Trophoblast cell (in vitro differentiated cells and primary cell): Measurements from ENCODE around the gene MAZ.

ENCODE experiments used
- DNase-seq, 2 donors: peaks; one replicate each; pipeline ENCODE4 v3.0.0-alpha.2; 2016
- H2AFZ ChIP-seq: 2 replicates; pipeline ENCODE4 v1.6.1; 2013; ENCODE audit warnings: low read length, moderate library complexity, mild to moderate bottlenecking; ENCODE audit not compliant: insufficient read depth, poor library complexity
- H2AK5ac ChIP-seq: 2 replicates; pipeline ENCODE4 v1.6.1; 2013; ENCODE audit warnings: mild to moderate bottlenecking, low read length
- H2BK120ac ChIP-seq: 2 replicates; pipeline ENCODE4 v1.6.1; 2013; ENCODE audit warnings: low read length, mild to moderate bottlenecking, moderate library complexity; ENCODE audit not compliant: insufficient read depth, poor library complexity
- H2BK12ac ChIP-seq: 2 replicates; pipeline ENCODE4 v1.6.1; 2013; ENCODE audit warnings: mild to moderate bottlenecking, low read length, moderate library complexity
- H2BK5ac ChIP-seq: 2 replicates; pipeline ENCODE4 v1.6.1; 2013; ENCODE audit warnings: low read length, low read depth, moderate library complexity, mild to moderate bottlenecking; ENCODE audit not compliant: poor library complexity
- H3K14ac ChIP-seq: 2 replicates; pipeline ENCODE4 v1.6.1; 2013; ENCODE audit warnings: mild to moderate bottlenecking, low read length
- H3K18ac ChIP-seq: 2 replicates; pipeline ENCODE4 v1.6.1; 2013; ENCODE audit warnings: mild to moderate bottlenecking, low read length
- H3K23ac ChIP-seq: 2 replicates; pipeline ENCODE4 v1.6.1; 2013; ENCODE audit warnings: low read length
- H3K27ac ChIP-seq: 2 replicates; pipeline ENCODE4 v1.5.1; 2013; ENCODE audit warnings: low read depth, mild to moderate bottlenecking, inconsistent platforms, low read length, moderate library complexity
- H3K27me3 ChIP-seq: 2 replicates; pipeline ENCODE4 v1.6.1; 2013; ENCODE audit warnings: inconsistent platforms, mild to moderate bottlenecking, low read length, moderate library complexity; ENCODE audit not compliant: insufficient read depth
- H3K36me3 ChIP-seq, 2 experiments: 1 replicate in 1 of 2; 2 replicates in 1 of 2; pipeline ENCODE4 v1.6.1; 2013; ENCODE audit warnings: low read length in 2 of 2, mild to moderate bottlenecking in 2 of 2, moderate library complexity in 1 of 2; ENCODE audit not compliant: insufficient read depth in 2 of 2, control insufficient read depth in 1 of 2
- H3K4ac ChIP-seq: 2 replicates; pipeline ENCODE4 v1.6.1; 2013; ENCODE audit warnings: low read depth, mild to moderate bottlenecking, low read length, moderate library complexity
- H3K4me1 ChIP-seq, 2 experiments: 1 replicate in 1 of 2; 2 replicates in 1 of 2; pipeline ENCODE4 v1.6.1; 2013; ENCODE audit warnings: low read length in 2 of 2, mild to moderate bottlenecking in 2 of 2, moderate library complexity in 1 of 2; ENCODE audit not compliant: insufficient read depth in 2 of 2, control insufficient read depth in 1 of 2
- H3K4me2 ChIP-seq: 2 replicates; pipeline ENCODE4 v1.6.1; 2013; ENCODE audit warnings: inconsistent platforms, mild to moderate bottlenecking, low read length, moderate library complexity
- H3K4me3 ChIP-seq: 2 replicates; pipeline ENCODE4 v1.5.1; 2013; ENCODE audit warnings: mild to moderate bottlenecking, low read depth, low read length, inconsistent platforms
- H3K79me1 ChIP-seq: one replicate; pipeline ENCODE4 v1.6.1; 2013; ENCODE audit warnings: low read length
- H3K79me2 ChIP-seq: 2 replicates; pipeline ENCODE4 v1.6.1; 2013; ENCODE audit warnings: low read length, mild to moderate bottlenecking; ENCODE audit not compliant: control insufficient read depth, insufficient read depth, poor library complexity
- H3K9ac ChIP-seq: 2 replicates; pipeline ENCODE4 v1.6.1; 2013; ENCODE audit warnings: mild to moderate bottlenecking, low read length
- H3K9me3 ChIP-seq: 2 replicates; pipeline ENCODE4 v1.6.1; 2013; ENCODE audit warnings: low read depth, mild to moderate bottlenecking, control low read depth, inconsistent platforms, low read length; ENCODE audit not compliant: insufficient read depth
- H4K12ac ChIP-seq: 2 replicates; pipeline ENCODE4 v1.6.1; 2013; ENCODE audit warnings: low read depth, mild to moderate bottlenecking, low read length, moderate library complexity
- H4K8ac ChIP-seq: 2 replicates; pipeline ENCODE4 v1.6.1; 2013; ENCODE audit warnings: low read depth, mild to moderate bottlenecking, low read length, moderate library complexity
- H4K91ac ChIP-seq: one replicate; pipeline ENCODE4 v1.6.1; 2013; ENCODE audit warnings: low read depth, mild to moderate bottlenecking, low read length, moderate library complexity
- WGBS: extraction: QIAGEN DNeasy Blood & Tissue Kit; methylation state at CpG from one replicate; pipeline ENCODE4 v1.1.7; 2013; ENCODE audit warnings: missing lambda C conversion rate; ENCODE audit not compliant: insufficient read length, insufficient coverage; ENCODE audit errors: extremely low coverage; 5-methylcytosine and 5-hydroxymethylcytosine counted together

MAZ gene

GRCh38 chr16:29852654-29853053 is 46.3 kb downstream of the MAZ start:
- H3K9me3 ChIP-seq = no peaks in the 10 kb centered on the region
- H4K12ac ChIP-seq = no peak overlapping the region
- H3K4me2 ChIP-seq = no peak overlapping the region
- no CpG with 5 or more reads among the region's 7 CpGs for WGBS
- H2BK5ac ChIP-seq = no peak overlapping the region
- no peak overlapping the region for H2BK12ac ChIP-seq
- H3K4me1 ChIP-seq = peaks cover 4% of the 10 kb centered on the region in 2 experiments
- H3K27ac ChIP-seq = no peak overlapping the region
- H3K4me3 ChIP-seq = no peak overlapping the region
- DNase-seq = no peak
- no peak overlapping the region for H3K9ac ChIP-seq
- no peak overlapping the region for H3K18ac ChIP-seq
- no peaks in the 10 kb centered on the region for H3K27me3 ChIP-seq
- H2BK120ac ChIP-seq = no peak overlapping the region
- H3K79me2 ChIP-seq = no peaks in the 10 kb centered on the region
- H3K14ac ChIP-seq = no peak overlapping the region
- H4K91ac ChIP-seq = no peak overlapping the region
- no peaks in the 10 kb centered on the region for H3K36me3 ChIP-seq
- no peaks in the 10 kb centered on the region for H3K79me1 ChIP-seq
- H2AFZ ChIP-seq = no peak overlapping the region
- H3K23ac ChIP-seq = no peak overlapping the region
- no peak overlapping the region for H4K8ac ChIP-seq
- H2AK5ac ChIP-seq = no peak overlapping the region
- no peak overlapping the region for H3K4ac ChIP-seq

GRCh38 chr16:29854520-29855100 is 48.3 kb downstream of the MAZ start:
- Histone ChIP-seq H3K4me3 (no peak overlapping the region), H3K79me1 (no peaks in the 10 kb centered on the region), H2BK5ac (no peak overlapping the region), H3K36me3 (peaks cover 11% of the 10 kb centered on the region in 2 experiments), H3K27me3 (no peaks in the 10 kb centered on the region), H2BK12ac (no peak overlapping the region), H3K18ac (no peak overlapping the region), H3K9ac (no peak overlapping the region), H3K27ac (no peak overlapping the region), H2AK5ac (no peak overlapping the region), H2AFZ (no peak overlapping the region), H3K79me2 (no peaks in the 10 kb centered on the region), H3K4ac (no peak overlapping the region), H3K4me1 (no peaks in the 10 kb centered on the region), H3K23ac (no peak overlapping the region), H3K9me3 (no peaks in the 10 kb centered on the region), H4K12ac (no peak overlapping the region), H3K14ac (no peak overlapping the region), H4K8ac (no peak overlapping the region), H3K4me2 (no peak overlapping the region), H2BK120ac (no peak overlapping the region), H4K91ac (no peak overlapping the region)
- DNase-seq = no peak
- no CpG with 5 or more reads among the region's 5 CpGs for WGBS

- Histone ChIP-seq H2AK5ac (no peak overlapping the region), H3K9me3 (no peaks in the 10 kb centered on the region), H2BK120ac (no peak overlapping the region), H3K36me3 (peaks cover 21 to 25% of the 10 kb centered on the region in 2 experiments), H2BK12ac (no peak overlapping the region), H3K27me3 (no peaks in the 10 kb centered on the region), H3K4me2 (no peak overlapping the region), H3K23ac (no peak overlapping the region), H3K4ac (no peak overlapping the region), H3K9ac (no peak overlapping the region), H3K79me2 (no peaks in the 10 kb centered on the region), H4K12ac (no peak overlapping the region), H2AFZ (no peak overlapping the region), H3K79me1 (no peaks in the 10 kb centered on the region), H2BK5ac (no peak overlapping the region), H3K27ac (no peak overlapping the region), H3K14ac (no peak overlapping the region), H3K4me1 (peaks cover 0 to 7% of the 10 kb centered on the region in 2 experiments), H4K8ac (no peak overlapping the region), H4K91ac (no peak overlapping the region), H3K18ac (no peak overlapping the region), H3K4me3 (no peak overlapping the region)
- WGBS = no CpG with 5 or more reads among the region's 7 CpGs
- DNase-seq = no peak
Measured at GRCh38 chr16:29857133-29857760, 50.9 kb downstream of the MAZ start.

- Histone ChIP-seq H2AK5ac (no peak overlapping the region), H3K4me3 (no peak overlapping the region), H3K79me1 (peaks cover 5% of the 10 kb centered on the region), H3K27ac (no peak overlapping the region), H3K27me3 (no peaks in the 10 kb centered on the region), H3K4ac (no peak overlapping the region), H3K14ac (no peak overlapping the region), H3K23ac (no peak overlapping the region), H3K79me2 (peaks cover 4% of the 10 kb centered on the region), H3K4me1 (peaks cover 0 to 7% of the 10 kb centered on the region in 2 experiments), H3K36me3 (peaks cover 21 to 25% of the 10 kb centered on the region in 2 experiments), H4K91ac (no peak overlapping the region), H3K9me3 (no peaks in the 10 kb centered on the region), H2BK120ac (no peak overlapping the region), H4K12ac (no peak overlapping the region), H3K18ac (no peak overlapping the region), H2AFZ (no peak overlapping the region), H3K9ac (no peak overlapping the region), H4K8ac (no peak overlapping the region), H2BK5ac (no peak overlapping the region), H2BK12ac (no peak overlapping the region), H3K4me2 (no peak overlapping the region)
- DNase-seq = no peak
- no CpG with 5 or more reads among the region's 10 CpGs for WGBS
Measured at GRCh38 chr16:29858149-29858849, 52.0 kb downstream of the MAZ start.
